HCT116 (cell line): ENCODE results near the gene PCBP3. TPM values are rescaled to one million over a fixed set of nuclear protein-coding genes. Genes with fewer than 3 reads are reported as not detected.

ENCODE experiments used
- ATAC-seq: fragments of 200-7000 bp; cut with Tn5 transposase; 2 replicates; pipeline ENCODE4 v1.9.1; 2020; ENCODE audit warnings: mild to moderate bottlenecking, moderate library complexity
- BruUV-seq: library from RNA; stranded (reverse); fragments of 400-500 nt; replicated peaks from 2 replicates; lab custom pipeline; 2021; lab: Mats Ljungman, UMichigan
- CTCF ChIA-PET: fragments of 300-600 bp; sonication (Branson Sonifier 250); formaldehyde crosslinking; loops from one replicate; lab custom pipeline; 2021; ENCODE audit warnings: antibody characterized with exemption; lab: Charles Lee
- POLR2A ChIA-PET: fragments of 300-600, 350-600 bp; sonication (Branson Sonifier 250); formaldehyde crosslinking; loops from one replicate; lab custom pipeline; 2021; ENCODE audit warnings: antibody characterized with exemption; lab: Charles Lee
- RAD21 ChIA-PET, 2 experiments: fragments of 300-600 bp; sonication (Branson Sonifier 250); formaldehyde crosslinking; loops; one replicate each; lab custom pipeline; 2023; ENCODE audit warnings: low total read pairs in 2 of 2; ENCODE audit not compliant: uncharacterized antibody in 2 of 2, unreplicated experiment in 2 of 2, low non-redundant PET in 1 of 2; lab: Charles Lee
- DNase-seq: peaks from one replicate; pipeline ENCODE4 v3.0.0-alpha.2; 2010; ENCODE audit warnings: low read depth, low spot score
- H2AFZ ChIP-seq: fragments of 200-600 bp; shearing (Covaris generic), sonication (generic); 2 replicates; pipeline ENCODE4 v1.6.1; 2017; ENCODE audit warnings: low read depth, mixed run types, mixed read lengths, antibody characterized with exemption, low read length; ENCODE audit not compliant: poor library complexity, severe bottlenecking
- H3K27ac ChIP-seq: 2 replicates; pipeline ENCODE4 v1.5.1; 2012; ENCODE audit warnings: low read depth, low read length
- H3K27me3 ChIP-seq: fragments of 200-600 bp; sonication (generic); 2 replicates; pipeline ENCODE4 v1.6.1; 2016; ENCODE audit warnings: mixed run types, low read length, mixed read lengths; ENCODE audit not compliant: insufficient read depth
- H3K36me3 ChIP-seq, 2 experiments: fragments of 200-500 bp in 1 of 2; fragments of 200-600 bp in 1 of 2; sonication (Bioruptor generic) in 1 of 2; sonication (generic) in 1 of 2; 2 replicates each; pipeline versions ENCODE4 v1.5.1 to v1.6.1; 2014 to 2016; ENCODE audit warnings: low read length in 2 of 2, inconsistent platforms in 1 of 2, mixed read lengths in 1 of 2, mixed run types in 1 of 2; ENCODE audit not compliant: insufficient read depth in 2 of 2, control insufficient read depth in 1 of 2
- H3K4me1 ChIP-seq, 2 experiments: fragments of 200-600 bp in 1 of 2; sonication (generic) in 1 of 2; 2 replicates each; pipeline versions ENCODE4 v1.5.1 to v1.6.1; 2012 to 2017; ENCODE audit warnings: low read length in 2 of 2, inconsistent platforms in 1 of 2, mild to moderate bottlenecking in 1 of 2, mixed read lengths in 1 of 2, mixed run types in 1 of 2, moderate library complexity in 1 of 2; ENCODE audit not compliant: insufficient read depth in 2 of 2, control insufficient read depth in 1 of 2
- H3K4me2 ChIP-seq: fragments of 200-600 bp; sonication (generic); 2 replicates; pipeline ENCODE4 v1.6.1; 2017; ENCODE audit warnings: mixed run types, low read length, mixed read lengths
- H3K4me3 ChIP-seq, 2 experiments: fragments of 200-600 bp in 1 of 2; sonication (generic) in 1 of 2; replicated peaks in 1 of 2; 2 replicates each; pipeline ENCODE4 v1.5.1; 2011 to 2016; ENCODE audit warnings: low read length in 2 of 2, control low read depth in 1 of 2, low read depth in 1 of 2, mild to moderate bottlenecking in 1 of 2, mixed read lengths in 1 of 2, mixed run types in 1 of 2
- H3K79me2 ChIP-seq: fragments of 200-600 bp; sonication (generic); 2 replicates; pipeline ENCODE4 v1.6.1; 2017; ENCODE audit warnings: mild to moderate bottlenecking, mixed run types, low read length, moderate library complexity, mixed read lengths; ENCODE audit not compliant: insufficient read depth
- H3K9ac ChIP-seq: fragments of 200-600 bp; sonication (generic); 2 replicates; pipeline ENCODE4 v1.6.1; 2016; ENCODE audit warnings: low read length, mixed read lengths
- H3K9me2 ChIP-seq: fragments of 200-600 bp; sonication (generic), shearing (Covaris generic); 2 replicates; pipeline ENCODE4 v1.6.1; 2017; ENCODE audit warnings: mixed run types, mild to moderate bottlenecking, moderate library complexity; ENCODE audit not compliant: insufficient read depth
- H3K9me3 ChIP-seq, 2 experiments: fragments of 200-500 bp in 1 of 2; fragments of 200-600 bp in 1 of 2; sonication (Bioruptor generic) in 1 of 2; sonication (generic) in 1 of 2; 2 replicates each; pipeline ENCODE4 v1.6.1; 2014 to 2017; ENCODE audit warnings: low read length in 2 of 2, mixed read lengths in 2 of 2, inconsistent platforms in 1 of 2, low read depth in 1 of 2, mild to moderate bottlenecking in 1 of 2, mixed run types in 1 of 2, moderate library complexity in 1 of 2; ENCODE audit not compliant: control insufficient read depth in 1 of 2, insufficient read depth in 1 of 2
- H4K20me1 ChIP-seq: fragments of 200-600 bp; sonication (generic), shearing (Covaris generic); 2 replicates; pipeline ENCODE4 v1.6.1; 2017; ENCODE audit warnings: mixed run types, mild to moderate bottlenecking, moderate library complexity; ENCODE audit not compliant: insufficient read depth
- ATF3 ChIP-seq: IDR thresholded peaks from 2 replicates; pipeline ENCODE4 v1.6.1; 2012
- CBX3 ChIP-seq: IDR thresholded peaks from 2 replicates; pipeline ENCODE4 v1.6.1; 2012; ENCODE audit warnings: low read depth
- ELF1 ChIP-seq: IDR thresholded peaks from 2 replicates; pipeline ENCODE4 v1.6.1; 2012; ENCODE audit warnings: low read depth, borderline replicate concordance
- EZH2phosphoT487 ChIP-seq: fragments of 200-600 bp; IDR thresholded peaks from 2 replicates; pipeline ENCODE4 v1.6.1; 2018; ENCODE audit warnings: antibody characterized with exemption, borderline replicate concordance
- FOSL1 ChIP-seq: IDR thresholded peaks from 2 replicates; pipeline ENCODE4 v1.6.1; 2012; ENCODE audit warnings: low read depth
- JUND ChIP-seq: IDR thresholded peaks from 2 replicates; pipeline ENCODE4 v1.6.1; 2012
- MAX ChIP-seq: IDR thresholded peaks from 2 replicates; pipeline ENCODE4 v1.6.1; 2012
- POLR2AphosphoS5 ChIP-seq: IDR thresholded peaks from 2 replicates; pipeline ENCODE4 v1.6.1; 2011; ENCODE audit warnings: mild to moderate bottlenecking, low read depth, low read length, moderate library complexity
- SP1 ChIP-seq: IDR thresholded peaks from 2 replicates; pipeline ENCODE4 v1.6.1; 2012; ENCODE audit warnings: low read depth
- TCF7L2 ChIP-seq: IDR thresholded peaks from 2 replicates; pipeline ENCODE4 v1.7.0; 2011; ENCODE audit warnings: borderline replicate concordance, inconsistent platforms; ENCODE audit not compliant: insufficient read depth, insufficient read length; ENCODE audit errors: extremely low read depth
- YY1 ChIP-seq: IDR thresholded peaks from 2 replicates; pipeline ENCODE4 v1.6.1; 2011; ENCODE audit warnings: low read length, low read depth, moderate library complexity, mild to moderate bottlenecking; ENCODE audit not compliant: insufficient replicate concordance; ENCODE audit errors: extremely low read depth
- ZBTB33 ChIP-seq: IDR thresholded peaks from 2 replicates; pipeline ENCODE4 v1.6.1; 2011; ENCODE audit warnings: mild to moderate bottlenecking, low read length, moderate library complexity; ENCODE audit not compliant: insufficient replicate concordance; ENCODE audit errors: extremely low read depth
- ZNF274 ChIP-seq: fragments of 200-500 bp; sonication (Bioruptor generic); IDR thresholded peaks from 2 replicates; pipeline ENCODE4 v1.6.1; 2014; ENCODE audit warnings: mild to moderate bottlenecking, low read depth, low read length, inconsistent platforms
- intact Hi-C: fragments of 100-400 bp; cut with micrococcal nuclease; formaldehyde crosslinking; loops from 2 replicates; pipeline ENCODE4 v1.10.0; 2022
- total RNA-seq: library from RNA; stranded (reverse); gene quantifications from one replicate; pipeline ENCODE4 v1.2.1, GENCODE V29; 2021; ENCODE audit not compliant: unreplicated experiment

Gene PCBP3
- total RNA-seq, 1 experiment from 2014 or later, result 3.1 TPM

- Histone ChIP-seq H3K9ac (no peak overlapping the region), H3K4me1 (no peaks in the 10 kb centered on the region), H4K20me1 (no peaks in the 10 kb centered on the region), H3K4me3 (no peak overlapping the region), H3K27me3 (0 out of 2 replicates have a peak, but pooled peaks cover 4% of the 10 kb centered on the region), H3K9me3 (no peaks in the 10 kb centered on the region), H3K79me2 (no peaks in the 10 kb centered on the region), H3K36me3 (no peaks in the 10 kb centered on the region), H3K9me2 (no peaks in the 10 kb centered on the region), H3K27ac (no peak overlapping the region), H2AFZ (no peak overlapping the region), H3K4me2 (no peak overlapping the region)
- DNase-seq, result no peak
- BruUV-seq, result no TSS peak
- ChIA-PET RAD21 (no interaction called here), CTCF (no interaction called here), POLR2A (no interaction called here)
- intact Hi-C loops, result no loop called here
- TF ChIP-seq EZH2phosphoT487 (no peak), FOSL1 (no peak), ZNF274 (no peak), ELF1 (no peak), ATF3 (no peak), SP1 (no peak), ZBTB33 (no peak), YY1 (no peak), JUND (no peak), MAX (no peak), TCF7L2 (no peak), POLR2AphosphoS5 (no peak), CBX3 (no peak)
- no peak for ATAC-seq
Observed at GRCh38 chr21:45787371-45787770, 143.8 kb downstream of the PCBP3 start.
